ENCODE measurements around the gene MEGF11. TPM values are rescaled to one million over a fixed set of nuclear protein-coding genes. Genes with fewer than 3 reads are reported as not detected.
A peak's percentile ranks its signal among the peaks of the same experiment; 100 is the strongest.

Gene MEGF11
- total RNA-seq, 2 donors from 2014 or later, result not detected

- TF ChIP-seq, protein P1, sequence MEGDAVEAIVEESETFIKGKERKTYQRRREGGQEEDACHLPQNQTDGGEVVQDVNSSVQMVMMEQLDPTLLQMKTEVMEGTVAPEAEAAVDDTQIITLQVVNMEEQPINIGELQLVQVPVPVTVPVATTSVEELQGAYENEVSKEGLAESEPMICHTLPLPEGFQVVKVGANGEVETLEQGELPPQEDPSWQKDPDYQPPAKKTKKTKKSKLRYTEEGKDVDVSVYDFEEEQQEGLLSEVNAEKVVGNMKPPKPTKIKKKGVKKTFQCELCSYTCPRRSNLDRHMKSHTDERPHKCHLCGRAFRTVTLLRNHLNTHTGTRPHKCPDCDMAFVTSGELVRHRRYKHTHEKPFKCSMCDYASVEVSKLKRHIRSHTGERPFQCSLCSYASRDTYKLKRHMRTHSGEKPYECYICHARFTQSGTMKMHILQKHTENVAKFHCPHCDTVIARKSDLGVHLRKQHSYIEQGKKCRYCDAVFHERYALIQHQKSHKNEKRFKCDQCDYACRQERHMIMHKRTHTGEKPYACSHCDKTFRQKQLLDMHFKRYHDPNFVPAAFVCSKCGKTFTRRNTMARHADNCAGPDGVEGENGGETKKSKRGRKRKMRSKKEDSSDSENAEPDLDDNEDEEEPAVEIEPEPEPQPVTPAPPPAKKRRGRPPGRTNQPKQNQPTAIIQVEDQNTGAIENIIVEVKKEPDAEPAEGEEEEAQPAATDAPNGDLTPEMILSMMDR (IDR thresholded peaks at IDR 0.05), result no peak
- no peak for TF ChIP-seq POLR2A (IDR thresholded peaks at IDR 0.05)
Measured at GRCh38 chr15:66139591-66140207, 113.9 kb downstream of the MEGF11 start.

DNA sequence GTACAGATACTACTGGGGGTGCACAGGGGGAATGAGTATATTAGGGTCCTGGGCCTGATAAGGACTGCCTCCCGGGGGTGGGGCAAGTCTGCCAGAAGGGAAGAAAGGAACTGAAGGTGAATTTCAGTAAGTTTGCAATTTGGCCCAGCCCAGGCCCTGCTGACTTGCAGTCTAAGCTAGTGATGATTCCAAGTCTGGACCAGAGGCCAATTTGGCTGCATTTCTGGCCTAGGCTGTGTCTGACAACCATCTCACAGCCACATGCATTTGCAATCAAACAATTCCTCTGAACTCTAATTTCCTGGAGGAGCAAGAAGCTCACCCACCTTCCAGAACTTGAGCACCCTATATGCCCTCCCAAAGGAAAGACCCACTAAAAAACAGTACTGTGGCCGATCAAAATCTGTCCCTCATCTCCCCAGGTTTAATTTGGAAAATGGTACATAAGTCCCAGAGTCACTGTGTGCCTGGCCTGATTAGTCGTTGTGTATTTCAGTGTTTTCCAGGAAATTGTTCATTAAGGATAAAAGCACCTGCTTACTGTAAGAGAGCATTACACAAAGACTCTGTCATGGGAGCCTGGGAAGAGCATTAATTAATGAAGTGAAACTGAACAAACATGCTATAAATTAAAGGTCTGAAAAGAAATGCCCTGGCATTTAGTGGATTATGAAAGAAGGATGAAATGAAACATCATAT, 114.5 kb downstream of the MEGF11 start:
- H3K27me3 ChIP-seq, result no peaks in the 10 kb centered on the region
- ATAC-seq (no peak), DNase-seq (no peak)
- no peak overlapping the region for H3K27ac ChIP-seq
- no peak overlapping the region for H3K4me3 ChIP-seq
- intact Hi-C loops (cut with DNase I), result no loop called here
- no peaks in the 10 kb centered on the region for H3K36me3 ChIP-seq (replicated peaks in 1 of 2; ENCODE audit: insufficient read depth in 1 of 2, low read depth in 2 of 2)
- TF ChIP-seq, protein P1 (IDR thresholded peaks at IDR 0.05), result no peak
- no peak for TF ChIP-seq POLR2A (IDR thresholded peaks at IDR 0.05)
- no peaks in the 10 kb centered on the region for H3K9me3 ChIP-seq
- peaks cover 28% of the 10 kb centered on the region for H3K4me1 ChIP-seq
- 74 to 82% methylated on average over 3 of the region's 3 CpGs for WGBS, 2 donors

More at GRCh38 chr15:66139591-66140207, 113.9 kb downstream of the MEGF11 start:
- WGBS, 2 donors, result 90 to 92% methylated on average over 11 of the region's 11 CpGs
- Histone ChIP-seq H3K9me3 (no peaks in the 10 kb centered on the region), H3K27me3 (no peaks in the 10 kb centered on the region), H3K36me3 (replicated peaks in 1 of 2; ENCODE audit: insufficient read depth in 1 of 2, low read depth in 2 of 2) (no peaks in the 10 kb centered on the region), H3K27ac (no peak overlapping the region), H3K4me3 (no peak overlapping the region), H3K4me1 (peaks cover 30% of the 10 kb centered on the region)
- ATAC-seq, result no peak
- intact Hi-C loops (cut with DNase I), result no loop called here
- DNase-seq, result no peak

- intact Hi-C loops (cut with DNase I), result no loop called here
- no peak for ATAC-seq
- peak; percentile 24 to 46 (median 32) for DNase-seq
- TF ChIP-seq, protein P1 (IDR thresholded peaks at IDR 0.05), result no peak
- H3K4me3 ChIP-seq, result no peak overlapping the region
- H3K27me3 ChIP-seq, result no peaks in the 10 kb centered on the region
- no peaks in the 10 kb centered on the region for H3K9me3 ChIP-seq
- H3K4me1 ChIP-seq, result peaks cover 28% of the 10 kb centered on the region
- H3K27ac ChIP-seq, result no peak overlapping the region
- no peaks in the 10 kb centered on the region for H3K36me3 ChIP-seq (replicated peaks in 1 of 2; ENCODE audit: insufficient read depth in 1 of 2, low read depth in 2 of 2)
- 34 to 35% methylated on average over 10 of the region's 10 CpGs for WGBS, 2 donors
Measured at GRCh38 chr15:66138096-66138783, 115.3 kb downstream of the MEGF11 start.

DNA sequence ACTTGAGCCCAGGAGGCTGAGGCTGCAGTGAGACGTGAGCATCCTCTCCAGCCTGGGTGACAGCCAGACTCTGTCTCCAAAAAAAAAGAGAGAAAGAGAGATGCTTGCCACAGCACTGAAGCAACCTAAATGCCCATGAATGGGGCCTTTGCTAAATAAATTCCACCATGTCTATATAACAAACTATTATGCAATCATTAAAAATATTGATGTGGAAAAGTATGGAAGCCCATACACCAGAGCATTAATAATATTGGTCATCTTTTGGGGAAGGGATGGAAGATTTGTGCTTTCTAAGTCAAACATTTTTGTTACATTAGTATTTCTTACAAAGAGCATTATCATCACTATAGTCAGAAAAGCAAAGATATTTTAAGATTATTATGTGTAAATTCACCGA, 116.6 kb downstream of the MEGF11 start:
- TF ChIP-seq POLR2A (IDR thresholded peaks at IDR 0.05), result no peak
- TF ChIP-seq, protein P1 (IDR thresholded peaks at IDR 0.05), result no peak
- intact Hi-C loops (cut with DNase I), result no loop called here
- H3K27me3 ChIP-seq, result no peaks in the 10 kb centered on the region
- ATAC-seq, result no peak
- H3K4me3 ChIP-seq, result no peak overlapping the region
- no peak for DNase-seq
- peaks cover 28% of the 10 kb centered on the region for H3K4me1 ChIP-seq
- H3K27ac ChIP-seq, result no peak overlapping the region
- no peaks in the 10 kb centered on the region for H3K36me3 ChIP-seq (replicated peaks in 1 of 2; ENCODE audit: insufficient read depth in 1 of 2, low read depth in 2 of 2)
- 85 to 96% methylated on average over 2 of the region's 2 CpGs for WGBS, 2 donors
- no peaks in the 10 kb centered on the region for H3K9me3 ChIP-seq
